ENCODE measurements around the gene KLK8. TPM values are rescaled to one million over a fixed set of nuclear protein-coding genes. Genes with fewer than 3 reads are reported as not detected.

The KLK8 gene
- not detected for total RNA-seq
- long read RNA-seq, donor 1 = 0 reads
- long read RNA-seq, donor 2 = 0 reads

GRCh38 chr19:51001515-51001914 is at the start of gene KLK8:
TSS of gene KLK8 (minus strand) at chr19:51001604. CDS start at chr19:51001167, 437 bp downstream.
- Histone ChIP-seq H3K9me3 (no peaks in the 10 kb centered on the region), H3K36me3 (ENCODE audit: low read depth) (no peaks in the 10 kb centered on the region), H3K4me3 (no peak within 1 kb of the TSS), H3K4me1 (ENCODE audit: low read depth) (no peaks in the 10 kb centered on the region)
- ATAC-seq = no peak
- intact Hi-C loops (cut with DNase I, micrococcal nuclease) = no loop called here
- TF ChIP-seq CTCF (IDR thresholded peaks at IDR 0.05) = no peak
- DNase-seq = no peak

- DNase-seq (no peak), ATAC-seq (no peak)
- Histone ChIP-seq H3K9me3 (no peaks in the 10 kb centered on the region), H3K4me1 (ENCODE audit: low read depth) (no peaks in the 10 kb centered on the region), H3K4me3 (no peak overlapping the region), H3K36me3 (ENCODE audit: low read depth) (no peaks in the 10 kb centered on the region)
- intact Hi-C loops (cut with DNase I, micrococcal nuclease) = no loop called here
- TF ChIP-seq CTCF (IDR thresholded peaks at IDR 0.05) = no peak
Observed at GRCh38 chr19:51047031-51047335, 45.6 kb upstream of the KLK8 start.

- no peak for TF ChIP-seq CTCF (IDR thresholded peaks at IDR 0.05)
- no peak for DNase-seq
- Histone ChIP-seq H3K4me3 (no peak overlapping the region), H3K36me3 (ENCODE audit: low read depth) (no peaks in the 10 kb centered on the region), H3K4me1 (ENCODE audit: low read depth) (no peaks in the 10 kb centered on the region), H3K9me3 (no peaks in the 10 kb centered on the region)
- intact Hi-C loops (cut with DNase I, micrococcal nuclease) = no loop called here
- no peak for ATAC-seq
Observed at GRCh38 chr19:51044327-51044726, 42.9 kb upstream of the KLK8 start.

- TF ChIP-seq CTCF (IDR thresholded peaks at IDR 0.05) = no peak
- intact Hi-C loops (cut with DNase I, micrococcal nuclease) = no loop called here
- no peak for DNase-seq
- H3K9me3 ChIP-seq = no peaks in the 10 kb centered on the region
- no peak overlapping the region for H3K4me3 ChIP-seq
- no peak for ATAC-seq
- H3K36me3 ChIP-seq (ENCODE audit: low read depth) = no peaks in the 10 kb centered on the region
- H3K4me1 ChIP-seq (ENCODE audit: low read depth) = no peaks in the 10 kb centered on the region
Observed at GRCh38 chr19:51043497-51043896, 42.1 kb upstream of the KLK8 start.

GRCh38 chr19:51040151-51040550 is 38.7 kb upstream of the KLK8 start:
- no peaks in the 10 kb centered on the region for H3K36me3 ChIP-seq (ENCODE audit: low read depth)
- no peak for DNase-seq
- no peak for TF ChIP-seq CTCF (IDR thresholded peaks at IDR 0.05)
- intact Hi-C loops (cut with DNase I, micrococcal nuclease) = no loop called here
- no peaks in the 10 kb centered on the region for H3K4me1 ChIP-seq (ENCODE audit: low read depth)
- H3K4me3 ChIP-seq = no peak overlapping the region
- no peak for ATAC-seq
- no peaks in the 10 kb centered on the region for H3K9me3 ChIP-seq

- no peaks in the 10 kb centered on the region for H3K4me1 ChIP-seq (ENCODE audit: low read depth)
- no peak for DNase-seq
- intact Hi-C loops (cut with DNase I, micrococcal nuclease) = no loop called here
- TF ChIP-seq CTCF (IDR thresholded peaks at IDR 0.05) = no peak
- H3K4me3 ChIP-seq = no peak overlapping the region
- H3K36me3 ChIP-seq (ENCODE audit: low read depth) = no peaks in the 10 kb centered on the region
- ATAC-seq = no peak
- H3K9me3 ChIP-seq = no peaks in the 10 kb centered on the region
Observed at GRCh38 chr19:51036519-51036918, 35.1 kb upstream of the KLK8 start.

Data from mucosa of descending colon (tissue), 3 donors.